ENCODE data around the gene C10orf90.

C10orf90 gene

DNA sequence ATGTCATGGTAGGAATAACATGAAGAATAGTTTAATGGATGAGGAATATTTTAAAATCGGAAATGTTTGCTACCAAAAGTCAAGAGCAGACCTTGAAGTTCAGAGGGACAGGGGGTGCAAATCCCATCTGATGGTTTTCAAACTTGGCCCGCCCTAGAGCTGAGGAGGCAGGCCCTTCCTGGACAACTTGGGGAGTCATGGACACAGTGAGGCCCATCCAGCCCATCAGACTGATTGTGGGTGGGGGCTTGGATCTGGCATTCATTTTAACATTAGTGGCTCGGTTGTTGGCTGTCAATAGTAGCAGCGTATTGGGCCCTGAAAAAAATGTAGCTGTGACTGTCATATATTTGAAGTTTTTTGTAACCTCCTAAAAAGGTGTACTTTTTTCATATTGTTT, 2.0 kb downstream of the C10orf90 start:
- DNase-seq (ENCODE audit: low read depth) = no peak
- TF ChIP-seq CTCF (IDR thresholded peaks at IDR 0.05; ENCODE audit: insufficient read depth, low read depth, low read length, missing control alignments) = no peak
- H3K4me3 ChIP-seq (ENCODE audit: low read depth, low read length) = no peak overlapping the region

- no peak for TF ChIP-seq CTCF (IDR thresholded peaks at IDR 0.05; ENCODE audit: insufficient read depth, low read depth, low read length, missing control alignments)
- DNase-seq (ENCODE audit: low read depth) = no peak
- H3K4me3 ChIP-seq (ENCODE audit: low read depth, low read length) = no peak overlapping the region
Measured at GRCh38 chr10:126667568-126667967, 2.9 kb downstream of the C10orf90 start.

DNA sequence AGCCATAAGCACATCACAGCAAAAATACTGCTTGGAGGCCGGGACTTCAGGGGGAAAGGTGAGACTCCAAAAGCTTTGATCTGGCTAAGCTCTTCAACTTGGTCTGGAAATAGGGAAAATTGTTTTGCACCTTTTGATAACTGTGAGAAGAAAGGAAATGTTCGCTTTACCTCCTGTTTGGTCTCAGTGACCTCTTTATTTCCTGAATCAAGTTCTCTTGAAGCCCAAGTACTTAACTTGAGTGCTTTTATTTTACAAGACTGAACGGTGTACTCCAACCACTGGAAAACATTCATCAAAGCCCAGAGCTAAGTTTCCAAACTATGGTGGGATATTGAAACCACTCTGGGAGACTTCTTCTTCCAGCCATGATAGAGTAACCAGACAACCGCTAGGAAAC, 5.3 kb downstream of the C10orf90 start:
- H3K4me3 ChIP-seq (ENCODE audit: low read depth, low read length) = no peak overlapping the region
- TF ChIP-seq CTCF (IDR thresholded peaks at IDR 0.05; ENCODE audit: insufficient read depth, low read depth, low read length, missing control alignments) = no peak
- DNase-seq (ENCODE audit: low read depth) = no peak

DNA sequence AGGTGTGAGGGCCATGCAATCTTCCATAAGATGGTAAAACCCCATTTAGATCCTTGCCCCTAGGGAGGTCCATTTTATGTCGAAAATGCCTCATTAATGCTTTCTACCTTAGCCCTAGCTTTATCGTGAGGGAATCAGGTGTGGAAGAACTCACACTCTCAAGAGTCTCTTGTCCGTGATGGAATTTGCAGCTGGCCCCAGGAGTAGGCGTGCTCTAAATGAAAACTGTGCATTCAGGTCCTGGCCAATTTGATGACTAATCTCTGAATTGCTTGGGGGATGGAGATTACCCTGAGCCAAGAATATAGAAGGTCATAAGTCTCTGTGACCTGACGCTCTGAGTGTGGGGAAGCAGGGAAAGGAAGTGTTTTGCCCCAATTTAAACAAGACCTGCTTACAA, 6.6 kb downstream of the C10orf90 start:
- no peak overlapping the region for H3K4me3 ChIP-seq (ENCODE audit: low read depth, low read length)
- no peak for DNase-seq (ENCODE audit: low read depth)

DNA sequence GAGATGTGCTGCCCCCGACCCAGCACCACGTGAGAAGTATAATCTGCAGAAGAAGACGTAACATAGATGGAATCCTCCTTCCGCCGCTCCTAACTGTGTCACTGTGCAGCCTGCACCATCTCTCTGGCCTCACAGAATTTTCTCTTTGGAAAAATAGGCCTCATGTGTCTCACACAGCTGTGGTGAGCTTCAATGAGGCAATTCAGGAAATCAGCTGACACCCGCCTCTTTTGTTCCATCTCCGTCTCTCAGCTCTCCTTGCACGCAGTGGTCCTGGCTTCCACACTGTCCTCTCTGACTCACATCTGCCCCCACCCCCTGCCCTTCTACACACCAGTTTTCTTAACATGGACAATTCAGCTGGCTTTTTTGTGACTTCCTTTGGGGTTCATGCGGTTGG, 7.2 kb downstream of the C10orf90 start:
- H3K4me3 ChIP-seq (ENCODE audit: low read depth, low read length) = no peak overlapping the region
- no peak for DNase-seq (ENCODE audit: low read depth)
- no peak for TF ChIP-seq CTCF (IDR thresholded peaks at IDR 0.05; ENCODE audit: insufficient read depth, low read depth, low read length, missing control alignments)

More for the DNA sequence above, 6.6 kb downstream of the C10orf90 start:
- no peak for TF ChIP-seq CTCF (IDR thresholded peaks at IDR 0.05; ENCODE audit: insufficient read depth, low read depth, low read length, missing control alignments)

DNA sequence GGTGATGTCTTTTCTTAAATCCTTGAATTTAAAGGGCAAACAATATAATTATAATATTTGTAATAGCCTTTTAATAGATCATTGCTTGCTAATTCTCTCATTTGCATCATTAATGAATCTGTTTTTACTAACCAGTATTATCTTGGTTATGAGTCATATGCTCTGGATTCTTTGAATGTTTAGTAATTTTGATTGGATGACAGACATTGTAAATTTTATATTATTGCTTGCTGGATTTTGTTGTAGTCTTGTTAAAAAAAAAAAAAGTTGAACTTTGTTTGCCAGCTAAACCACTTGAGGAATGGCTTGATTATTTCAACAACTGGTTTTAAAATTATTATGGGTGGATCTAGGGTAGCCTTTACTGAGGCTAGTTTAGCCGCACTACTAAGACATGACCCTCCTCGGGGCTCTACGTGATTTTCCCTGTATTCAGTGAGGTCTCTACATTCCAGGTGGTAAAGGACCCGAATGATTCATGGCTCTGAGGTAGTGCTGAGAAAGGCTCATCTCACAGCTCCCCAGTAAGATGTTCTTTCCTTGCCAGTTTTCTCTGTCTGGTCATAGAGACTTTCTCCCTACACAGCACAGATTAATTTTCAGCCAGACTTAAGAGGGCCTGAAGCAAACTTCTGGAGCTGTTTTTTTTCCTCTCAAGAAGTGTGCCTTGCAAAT, 8.5 kb downstream of the C10orf90 start:
- DNase-seq (ENCODE audit: low read depth) = no peak
- no peak overlapping the region for H3K4me3 ChIP-seq (ENCODE audit: low read depth, low read length)
- TF ChIP-seq CTCF (IDR thresholded peaks at IDR 0.05; ENCODE audit: insufficient read depth, low read depth, low read length, missing control alignments) = no peak

- no peak overlapping the region for H3K4me3 ChIP-seq (ENCODE audit: low read depth, low read length)
- DNase-seq (ENCODE audit: low read depth) = no peak
- TF ChIP-seq CTCF (IDR thresholded peaks at IDR 0.05; ENCODE audit: insufficient read depth, low read depth, low read length, missing control alignments) = no peak
Measured at GRCh38 chr10:126661356-126661755, 9.1 kb downstream of the C10orf90 start.

Data from GM12865 (cell line).